AG20443 (cell line): ENCODE results near the gene RNF130.

Experiments
- DNase-seq: peaks from one replicate; pipeline ENCODE4 v3.0.0; 2012; ENCODE audit warnings: low spot score, mixed read lengths

RNF130 gene

DNA sequence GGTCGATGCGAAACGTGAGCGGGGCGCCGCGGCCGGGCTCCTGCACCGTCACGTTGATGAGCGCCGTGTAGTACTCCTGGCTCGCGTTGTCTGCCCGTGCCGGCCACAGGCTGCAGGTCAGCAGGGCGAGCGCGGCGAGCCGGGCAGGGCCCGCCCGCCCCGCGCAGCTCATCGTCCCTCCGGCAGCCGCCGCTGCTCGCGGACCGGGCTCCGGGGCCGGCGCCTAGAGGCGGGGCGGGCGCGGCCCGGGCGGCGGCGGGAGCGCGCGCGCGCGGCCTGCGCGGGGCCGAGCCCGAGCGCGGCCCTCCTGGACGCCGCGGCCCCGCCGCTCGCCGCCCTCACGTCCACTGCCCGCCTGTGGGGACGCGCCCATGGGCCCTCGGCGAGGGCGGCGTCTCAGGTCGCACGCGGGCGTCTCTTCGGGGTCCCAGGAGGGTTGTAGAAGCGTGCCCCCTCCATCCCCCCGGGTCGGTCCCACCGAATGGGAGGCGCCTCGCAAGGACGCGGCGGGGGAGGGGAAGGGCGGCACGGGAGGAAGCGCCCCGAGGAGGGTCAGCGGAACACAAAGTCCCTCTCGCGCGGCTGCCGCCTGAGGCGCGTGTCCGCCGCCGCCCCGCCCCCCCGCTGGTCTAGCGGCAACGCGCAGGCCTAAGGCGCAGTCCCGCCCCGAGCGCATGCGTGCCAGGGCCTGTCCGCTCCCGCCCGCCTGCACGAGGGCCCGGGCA lies at the start of gene RNF130:
Gene RNF130, minus strand, starts transcription at position 229 of the 725 bp plus-strand sequence. Its CDS starts 57 bp downstream, at position 172.
- DNase-seq, result peak; percentile 100

DNA sequence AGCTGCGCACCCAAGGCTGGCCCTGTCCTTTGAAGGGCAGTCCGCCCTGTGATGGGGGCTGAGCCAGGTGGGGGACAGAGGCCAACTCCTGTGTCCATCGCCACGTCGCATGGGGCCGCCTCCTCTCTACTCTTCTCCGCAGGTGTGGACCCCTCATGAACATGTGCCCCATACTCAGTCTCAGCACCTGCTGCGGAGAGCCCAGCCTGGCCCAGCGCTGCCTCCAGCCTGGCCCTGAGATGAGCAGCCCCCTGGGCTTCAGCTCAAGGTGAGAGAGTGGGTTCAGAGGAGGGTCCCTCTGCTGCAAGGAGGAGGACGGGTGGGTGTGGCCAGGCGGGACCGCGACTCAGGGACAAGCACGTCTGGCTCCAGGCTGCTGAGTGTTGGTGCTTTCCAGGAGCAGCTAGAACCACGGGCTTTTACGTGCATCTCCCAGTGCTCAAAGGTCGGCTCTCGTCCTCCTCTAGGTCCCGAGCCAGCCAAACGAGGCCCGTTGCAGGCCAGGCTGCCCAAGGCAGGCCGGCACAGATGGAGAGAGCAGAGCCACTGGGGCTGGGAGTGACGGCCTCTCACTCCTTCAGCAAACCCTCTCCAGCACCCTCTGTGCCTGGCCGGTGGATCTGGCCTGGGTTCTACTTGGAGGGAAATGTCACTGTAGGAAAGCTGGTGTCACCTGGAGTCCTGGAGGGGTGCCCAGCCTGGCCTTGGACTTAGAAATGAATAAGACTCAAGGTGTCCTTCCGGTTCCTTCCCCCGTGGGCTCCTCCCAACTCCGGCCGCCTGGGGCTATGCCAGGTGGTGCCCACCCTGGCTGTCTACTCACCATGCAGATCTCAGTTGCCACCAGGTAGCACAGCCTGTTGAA lies 48.9 kb upstream of the RNF130 start:
- no peak for DNase-seq

- DNase-seq, result no peak
Observed at GRCh38 chr5:180119903-180120236, 48.3 kb upstream of the RNF130 start.

- no peak for DNase-seq
Observed at GRCh38 chr5:180119031-180119902, 47.7 kb upstream of the RNF130 start.

DNA sequence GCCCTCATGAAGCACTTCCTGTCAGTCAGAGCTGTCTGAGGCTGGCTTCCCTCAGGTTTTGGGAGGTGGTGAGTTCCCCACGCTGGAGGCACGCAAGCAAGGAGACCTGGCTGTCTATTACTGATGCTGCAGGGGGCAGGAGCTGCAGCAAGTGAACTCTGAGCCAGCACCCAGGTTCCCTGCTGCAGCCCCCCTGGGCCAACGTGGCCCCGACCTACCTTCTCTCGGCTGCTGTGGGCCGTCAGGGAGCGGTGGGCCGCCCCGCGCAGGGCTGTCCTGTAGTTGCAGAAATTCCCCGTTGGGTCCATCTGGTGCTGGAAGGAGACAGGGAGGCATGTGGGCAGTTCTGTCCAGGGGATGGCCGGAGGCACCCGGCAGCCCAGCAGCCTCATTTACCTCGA lies 46.8 kb upstream of the RNF130 start:
- no peak for DNase-seq

DNA sequence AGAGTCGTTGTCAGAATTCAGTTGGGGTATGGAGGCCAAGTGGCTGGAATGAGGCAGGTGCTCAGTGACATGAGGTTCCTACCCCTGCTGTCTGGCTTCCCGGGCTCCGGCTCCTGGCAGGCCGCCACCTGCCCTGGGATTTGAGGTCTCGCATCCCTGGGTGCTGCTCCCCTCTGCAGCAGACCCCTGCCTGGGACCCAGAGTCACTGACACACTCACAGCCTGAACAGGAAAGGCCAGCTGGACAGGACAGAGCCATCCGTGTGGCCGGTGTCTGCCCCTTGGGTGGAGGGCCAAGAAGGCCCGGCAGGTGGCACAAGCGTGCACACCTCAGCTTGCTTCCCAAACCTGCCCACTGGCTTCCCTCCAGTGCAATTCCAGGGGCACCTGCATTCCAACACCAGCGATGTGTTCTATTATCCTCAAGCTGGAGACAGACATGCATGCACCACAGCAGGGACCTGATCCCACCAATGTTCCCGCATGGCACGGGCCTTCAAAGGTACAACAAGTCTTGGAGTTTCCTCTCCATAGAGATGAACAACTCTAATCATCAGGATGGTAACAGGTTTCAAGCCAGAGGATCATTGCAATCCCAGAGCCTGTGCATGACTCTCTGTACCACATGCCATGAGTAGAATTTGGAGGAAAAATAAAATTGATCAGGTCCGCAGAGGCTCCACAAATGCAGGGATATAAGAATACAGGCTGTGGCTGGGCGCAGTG lies 45.6 kb upstream of the RNF130 start:
- no peak for DNase-seq

GRCh38 chr5:180116077-180116999 lies 44.8 kb upstream of the RNF130 start:
- no peak for DNase-seq

DNA sequence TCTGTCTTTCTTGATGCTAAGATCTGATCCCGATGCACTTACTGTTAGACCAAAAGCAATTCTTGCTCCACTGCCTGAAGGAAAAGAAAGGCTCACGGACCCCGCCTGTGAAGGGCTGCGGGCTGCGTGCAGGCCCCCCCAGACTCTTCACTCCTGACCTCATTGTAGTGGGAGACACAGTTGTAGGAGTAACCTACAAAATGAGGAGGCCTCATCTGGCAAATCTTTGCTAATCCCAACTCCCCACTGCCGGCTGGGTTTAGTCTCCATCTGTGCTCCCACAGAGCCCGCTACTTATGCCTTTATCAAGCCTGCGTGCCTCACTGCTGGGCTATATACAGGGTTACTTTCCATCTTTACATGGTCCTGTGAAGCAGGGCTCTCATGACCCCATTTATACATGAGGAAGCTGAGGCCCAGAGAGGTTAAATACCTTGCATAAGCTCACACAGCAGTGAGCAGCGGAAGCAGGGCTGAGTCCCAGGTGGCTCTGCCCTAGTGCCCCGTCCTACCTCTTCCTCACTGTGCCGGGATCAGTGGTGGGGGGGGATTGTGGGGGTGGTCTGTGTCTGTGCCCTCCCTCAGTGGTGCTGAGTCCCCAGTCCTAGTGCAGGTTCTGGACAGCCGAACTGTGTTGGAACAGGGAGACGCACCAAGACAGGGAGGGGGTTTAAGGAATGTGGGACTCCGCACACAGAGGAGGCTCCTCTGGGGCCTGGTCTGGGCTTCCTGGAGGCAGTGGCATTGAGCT lies 43.9 kb upstream of the RNF130 start:
- no peak for DNase-seq

- no peak for DNase-seq
Observed at GRCh38 chr5:180114304-180115003, 42.9 kb upstream of the RNF130 start.

- no peak for DNase-seq
Observed at GRCh38 chr5:180113660-180114303, 42.2 kb upstream of the RNF130 start.

DNA sequence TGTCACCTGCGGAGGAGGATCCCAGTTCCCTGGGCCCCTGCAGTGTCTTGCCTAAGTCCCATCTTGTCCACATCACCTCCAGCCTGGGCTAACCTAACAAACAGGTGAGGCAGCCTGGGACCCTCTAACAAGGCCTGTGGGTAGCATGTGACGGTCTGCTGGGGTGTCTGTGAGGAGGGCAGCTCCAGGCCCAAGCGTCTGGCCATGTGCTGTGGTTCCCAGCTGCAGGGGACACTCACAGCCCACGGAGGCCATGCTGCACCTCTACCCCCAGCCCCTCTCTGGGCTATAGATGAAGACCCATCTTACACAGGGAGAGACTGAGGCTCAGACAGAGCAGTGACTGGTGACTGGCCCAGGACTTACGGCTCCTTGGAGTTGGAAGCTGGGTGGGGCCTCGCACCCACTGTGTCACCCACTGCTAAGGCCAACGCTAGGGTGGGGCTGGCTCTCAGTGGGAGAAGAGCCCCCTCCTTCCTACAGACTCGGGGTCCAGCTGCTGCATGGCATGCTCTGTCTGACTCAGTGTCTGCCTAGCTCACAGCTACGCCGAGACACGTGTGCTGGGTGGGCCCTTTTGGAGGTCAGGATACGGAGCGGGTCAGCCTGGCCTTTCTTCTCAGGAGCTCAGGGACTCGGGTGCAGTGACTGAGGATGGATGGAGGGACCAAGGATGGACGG lies 40.8 kb upstream of the RNF130 start:
- peak; percentile 4 for DNase-seq

GRCh38 chr5:180111273-180112002 lies 39.9 kb upstream of the RNF130 start:
- DNase-seq, result peak; percentile 4

GRCh38 chr5:180109920-180110319 lies 38.4 kb upstream of the RNF130 start:
- peak; percentile 4 for DNase-seq

DNA sequence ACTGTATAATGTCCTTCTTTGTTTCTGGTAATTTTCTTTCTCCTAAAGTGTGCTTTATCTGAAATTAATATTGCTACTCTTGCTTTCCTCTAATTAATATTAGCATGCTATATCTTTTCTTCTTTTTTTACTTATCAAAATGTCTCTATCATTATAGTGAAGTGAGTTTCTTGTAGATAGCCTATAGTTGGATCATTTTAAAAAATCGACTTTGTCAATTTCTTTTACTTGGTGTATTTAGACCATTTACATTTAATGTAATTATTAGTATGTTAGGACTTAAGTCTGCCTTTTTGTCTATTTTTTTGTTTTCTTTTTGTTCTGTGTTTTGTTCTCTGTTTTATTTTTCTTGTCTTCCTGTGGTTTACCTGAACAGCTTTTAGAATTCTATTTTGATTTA lies 35.4 kb upstream of the RNF130 start:
- DNase-seq, result no peak

GRCh38 chr5:180105827-180106312 lies 34.3 kb upstream of the RNF130 start:
- DNase-seq, result peak; percentile 8

DNA sequence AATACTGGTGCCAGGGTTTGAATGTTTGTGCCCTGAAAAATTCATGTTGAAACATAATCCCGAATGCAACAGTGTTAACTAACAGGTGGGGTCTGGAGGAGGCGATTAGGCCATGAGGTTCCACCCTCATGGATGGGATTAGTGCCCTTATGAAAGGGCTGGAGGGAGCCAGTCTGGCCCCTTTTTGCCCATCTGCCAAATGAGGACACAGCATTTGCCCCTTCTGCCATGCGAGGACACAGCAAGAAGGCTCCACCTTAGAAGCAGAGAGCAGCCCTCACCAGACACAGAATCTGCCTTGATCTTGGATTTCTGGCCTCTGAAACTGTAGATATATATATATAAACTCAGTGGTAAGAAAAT lies 32.6 kb upstream of the RNF130 start:
- no peak for DNase-seq

GRCh38 chr5:180103487-180104167 lies 32.1 kb upstream of the RNF130 start:
- DNase-seq, result no peak
